HepG2 (cell line): ENCODE data around the gene CCDC106.

Source experiments
- CBX1 ChIP-seq: IDR thresholded peaks from one replicate; pipeline ENCODE4 v1.6.1; 2016; ENCODE audit warnings: antibody characterized with exemption, low read depth
- TCF7 ChIP-seq: sonication (generic); IDR thresholded peaks from 2 replicates; pipeline ENCODE4 v1.6.1; 2016; ENCODE audit warnings: antibody characterized with exemption, low read depth
- TOE1 ChIP-seq: sonication (generic); formaldehyde crosslinking; IDR thresholded peaks from 2 replicates; pipeline ENCODE4 v1.4.0; 2020; ENCODE audit warnings: mild to moderate bottlenecking, missing genetic modification reagents
- ZMYM4 ChIP-seq: sonication (generic); formaldehyde crosslinking; IDR thresholded peaks from 2 replicates; pipeline ENCODE4 v1.8.1; 2023; ENCODE audit warnings: mild to moderate bottlenecking, missing genetic modification reagents

- TF ChIP-seq CBX1 (no peak), TCF7 (no peak), TOE1 (CRISPR knock-in tag) (no peak), ZMYM4 (CRISPR knock-in tag) (no peak)
These were observed 12.1 kb upstream of the CCDC106 start for GRCh38 chr19:55635856-55636440.
